Endothelial cell of umbilical vein (primary cell): ENCODE measurements around the gene FGF16. TPM values are rescaled to one million over a fixed set of nuclear protein-coding genes. Genes with fewer than 3 reads are reported as not detected.
A peak's percentile ranks its signal among the peaks of the same experiment; 100 is the strongest.

ENCODE experiments used
- BruUV-seq: library from RNA; stranded (reverse); fragments of 400-500 nt; replicated peaks from 2 replicates; lab custom pipeline; 2021; lab: Mats Ljungman, UMichigan
- CTCF ChIA-PET: fragments of 300-600, 350-600 bp; sonication (Branson Sonifier 250); formaldehyde crosslinking; loops from one replicate; lab custom pipeline; 2021; ENCODE audit warnings: antibody characterized with exemption, inconsistent platforms; lab: Charles Lee
- POLR2A ChIA-PET: fragments of 300-600, 350-600 bp; sonication (Branson Sonifier 250); formaldehyde crosslinking; loops from one replicate; lab custom pipeline; 2021; ENCODE audit warnings: antibody characterized with exemption, inconsistent platforms; lab: Charles Lee
- DNase-seq: peaks from one replicate; pipeline ENCODE4 v3.0.0-alpha.2; 2011; ENCODE audit warnings: low read depth, low spot score
- FAIRE-seq: peaks from 2 replicates; lab custom pipeline; 2011; peaks lifted over from hg19 to GRCh38; lab: Jason Lieb, UNC
- H2AFZ ChIP-seq: 2 replicates; pipeline ENCODE4 v1.6.0; 2012; ENCODE audit warnings: low read depth, low read length, control low read depth, inconsistent platforms
- H3K27ac ChIP-seq: 2 replicates; pipeline ENCODE4 v1.5.1; 2011; ENCODE audit warnings: low read depth, mild to moderate bottlenecking, control low read depth, low read length, moderate library complexity; ENCODE audit not compliant: insufficient read depth
- H3K27me3 ChIP-seq, 2 experiments: 2 replicates each; pipeline versions ENCODE4 v1.6.0 to v1.6.1; 2011; ENCODE audit warnings: low read length in 2 of 2, mixed read lengths in 1 of 2; ENCODE audit not compliant: control insufficient read depth in 2 of 2, insufficient read depth in 2 of 2
- H3K36me3 ChIP-seq, 2 experiments: 2 replicates in 1 of 2; 3 replicates in 1 of 2; pipeline ENCODE4 v1.5.1; 2011; ENCODE audit warnings: low read length in 2 of 2, mild to moderate bottlenecking in 1 of 2, moderate library complexity in 1 of 2; ENCODE audit not compliant: control insufficient read depth in 2 of 2, insufficient read depth in 2 of 2; ENCODE audit errors: extremely low read depth in 1 of 2
- H3K4me1 ChIP-seq: 3 replicates; pipeline ENCODE4 v1.5.1; 2011; ENCODE audit warnings: mild to moderate bottlenecking, low read length; ENCODE audit not compliant: control insufficient read depth, insufficient read depth; ENCODE audit errors: extremely low read depth
- H3K4me2 ChIP-seq: 2 replicates; pipeline ENCODE4 v1.6.1; 2011; ENCODE audit warnings: low read length, control low read depth, mixed read lengths; ENCODE audit not compliant: insufficient read depth
- H3K4me3 ChIP-seq, 3 experiments: fragments of 200-600 bp in 1 of 3; sonication (generic), shearing (Covaris generic) in 1 of 3; replicated peaks in 1 of 3; 2 replicates each; pipeline ENCODE4 v1.5.1; 2011 to 2016; ENCODE audit warnings: control low read depth in 3 of 3, low read length in 3 of 3, mild to moderate bottlenecking in 2 of 3, inconsistent platforms in 1 of 3, low read depth in 1 of 3, moderate library complexity in 1 of 3; ENCODE audit not compliant: insufficient read depth in 1 of 3
- H3K79me2 ChIP-seq: 2 replicates; pipeline ENCODE4 v1.6.0; 2012; ENCODE audit warnings: low read length, inconsistent platforms; ENCODE audit not compliant: control insufficient read depth, insufficient read depth
- H3K9ac ChIP-seq: replicated peaks from 2 replicates; pipeline ENCODE3; 2011; ENCODE audit warnings: low read length, control low read depth; ENCODE audit not compliant: insufficient read depth; ENCODE audit errors: extremely low read depth
- H3K9me1 ChIP-seq: replicated peaks from 3 replicates; pipeline ENCODE4 v1.6.0; 2011; ENCODE audit warnings: mild to moderate bottlenecking, low read length; ENCODE audit not compliant: control insufficient read depth, insufficient read depth; ENCODE audit errors: extremely low read depth
- H3K9me3 ChIP-seq: replicated peaks from 2 replicates; pipeline ENCODE4 v1.5.1; 2012; ENCODE audit warnings: low read length, inconsistent platforms; ENCODE audit not compliant: control insufficient read depth, insufficient read depth
- H4K20me1 ChIP-seq: replicated peaks from 2 replicates; pipeline ENCODE3; 2011; ENCODE audit warnings: mild to moderate bottlenecking, low read length; ENCODE audit not compliant: control insufficient read depth, insufficient read depth; ENCODE audit errors: extremely low read depth
- CTCF ChIP-seq, 2 donors: IDR thresholded peaks; 1 replicate in 1 of 2; 2 replicates in 1 of 2; pipeline ENCODE4 v1.5.1; 2011; ENCODE audit warnings: low read length in 2 of 2, mild to moderate bottlenecking in 2 of 2, moderate library complexity in 2 of 2, control low read depth in 1 of 2, inconsistent platforms in 1 of 2, low read depth in 1 of 2; ENCODE audit not compliant: insufficient read depth in 1 of 2; ENCODE audit errors: extremely low read depth in 1 of 2
- EZH2 ChIP-seq: IDR thresholded peaks from 2 replicates; pipeline ENCODE4 v1.6.1; 2012; ENCODE audit warnings: borderline replicate concordance, low read depth, mild to moderate bottlenecking, moderate library complexity, low read length, inconsistent platforms; ENCODE audit not compliant: severe bottlenecking
- GATA2 ChIP-seq: IDR thresholded peaks from 2 replicates; pipeline ENCODE4 v1.7.0; 2011; ENCODE audit warnings: low read depth, mild to moderate bottlenecking, moderate library complexity, mixed read lengths, low read length; ENCODE audit not compliant: insufficient read length, insufficient read depth
- JUN ChIP-seq: IDR thresholded peaks from 2 replicates; pipeline ENCODE4 v1.6.1; 2011; ENCODE audit warnings: borderline replicate concordance, low read depth; ENCODE audit not compliant: insufficient read length, insufficient read depth
- MAX ChIP-seq: IDR thresholded peaks from 2 replicates; pipeline ENCODE4 v1.6.1; 2011; ENCODE audit not compliant: insufficient read depth, insufficient read length
- MYC ChIP-seq: IDR thresholded peaks from one replicate; pipeline ENCODE4 v1.6.1; 2011; ENCODE audit warnings: mild to moderate bottlenecking, low read depth, low read length
- POLR2A ChIP-seq: IDR thresholded peaks from 2 replicates; pipeline ENCODE4 v1.6.1; 2012; ENCODE audit warnings: low read depth, mild to moderate bottlenecking, control low read depth, low read length
- POLR2AphosphoS5 ChIP-seq: IDR thresholded peaks from 2 replicates; pipeline ENCODE4 v1.6.1; 2012; ENCODE audit warnings: low read depth, mild to moderate bottlenecking, control low read depth, low read length, moderate library complexity; ENCODE audit not compliant: insufficient read depth
- dilution Hi-C: fragments of 300-500 bp; cut with MboI; formaldehyde crosslinking; loops from one replicate; pipeline ENCODE4 v1.15.0; 2019; ENCODE audit warnings: low sequenced_read_pairs; ENCODE audit not compliant: extremely low pct_ligation_motif_present
- intact Hi-C: fragments of 100-400 bp; cut with micrococcal nuclease; formaldehyde crosslinking; loops from one replicate; pipeline ENCODE4 v1.10.0; 2022
- polyA plus RNA-seq, 4 experiments: library from polyadenylated mRNA; depleted of rRNA in 3 of 4; stranded (reverse) in 3 of 4; unstranded in 1 of 4; fragments of >200 nt; gene quantifications; 2 replicates each; pipeline versions ENCODE4 v1.2.1 to v1.2.3, GENCODE V29; 2011 to 2012; ENCODE audit warnings: missing spikeins in 1 of 4
- total RNA-seq: library from RNA; stranded (reverse); gene quantifications from 2 replicates; pipeline ENCODE4 v1.2.3, GENCODE V29; 2021

Gene FGF16
- total and polyA plus RNA-seq, 2 donors (not counting 3 experiments of a cell fraction or from before 2014, with no cell fraction given): 3.1 to 3.8 TPM

GRCh38 chrX:77415882-77416281, 31.3 kb upstream of the FGF16 start:
- FAIRE-seq (peak; percentile 69), DNase-seq (no peak)
- Histone ChIP-seq H3K9ac (no peak overlapping the region), H3K4me2 (no peak overlapping the region), H3K27me3 (no peaks in the 10 kb centered on the region), H3K4me3 (no peak overlapping the region), H3K9me3 (no peaks in the 10 kb centered on the region), H3K36me3 (no peaks in the 10 kb centered on the region), H3K79me2 (no peaks in the 10 kb centered on the region), H3K4me1 (no peaks in the 10 kb centered on the region), H3K9me1 (no peaks in the 10 kb centered on the region), H2AFZ (peak overlapping the region; percentile 42), H3K27ac (no peak overlapping the region), H4K20me1 (no peaks in the 10 kb centered on the region)
- intact Hi-C loops: no loop called here
- no TSS peak for BruUV-seq
- ChIA-PET CTCF (interaction anchor here (1.0 kb wide), 1 partner anchor 107 kb away, joined by 3 read pairs; no protein-coding TSS in a partner anchor), POLR2A (no interaction called here)
- TF ChIP-seq MYC (no peak), EZH2 (no peak), MAX (no peak), CTCF (IDR thresholded peaks at IDR 0.05; ENCODE audit: extremely low read depth in 1 of 2, insufficient read depth in 1 of 2, low read depth in 1 of 2, low read length in 2 of 2) (no peak), POLR2AphosphoS5 (no peak), POLR2A (no peak), JUN (no peak), GATA2 (no peak)
- dilution Hi-C loops: no loop called here
